Cardiac fibroblast (primary cell): ENCODE results near the gene NBL1.
A peak's percentile ranks its signal among the peaks of the same experiment; 100 is the strongest.
"Not testable (repeated sequence)": the region's sequence is repeated elsewhere in the genome, so short reads cannot be mapped to it uniquely, and the experiment has no call there.

Experiments used
- DNase-seq, 2 donors: peaks; one replicate each; pipeline versions ENCODE4 v3.0.0 to v3.0.0-alpha.2; 2010; ENCODE audit warnings: low read depth in 2 of 2
- H3K4me3 ChIP-seq, 2 donors: replicated peaks in 1 of 2; 1 replicate in 1 of 2; 2 replicates in 1 of 2; pipeline ENCODE4 v1.5.1; 2011; ENCODE audit warnings: low read depth in 2 of 2, low read length in 2 of 2, mild to moderate bottlenecking in 2 of 2, moderate library complexity in 1 of 2
- TF ChIP-seq, protein P1 (sequence below): IDR thresholded peaks from one replicate; pipeline ENCODE4 v1.5.1; 2011; ENCODE audit warnings: low read depth, mild to moderate bottlenecking, low read length, inconsistent platforms

NBL1 gene

GRCh38 chr1:19621274-19621950 lies 22.7 kb upstream of the NBL1 start:
- TF ChIP-seq, protein P1, sequence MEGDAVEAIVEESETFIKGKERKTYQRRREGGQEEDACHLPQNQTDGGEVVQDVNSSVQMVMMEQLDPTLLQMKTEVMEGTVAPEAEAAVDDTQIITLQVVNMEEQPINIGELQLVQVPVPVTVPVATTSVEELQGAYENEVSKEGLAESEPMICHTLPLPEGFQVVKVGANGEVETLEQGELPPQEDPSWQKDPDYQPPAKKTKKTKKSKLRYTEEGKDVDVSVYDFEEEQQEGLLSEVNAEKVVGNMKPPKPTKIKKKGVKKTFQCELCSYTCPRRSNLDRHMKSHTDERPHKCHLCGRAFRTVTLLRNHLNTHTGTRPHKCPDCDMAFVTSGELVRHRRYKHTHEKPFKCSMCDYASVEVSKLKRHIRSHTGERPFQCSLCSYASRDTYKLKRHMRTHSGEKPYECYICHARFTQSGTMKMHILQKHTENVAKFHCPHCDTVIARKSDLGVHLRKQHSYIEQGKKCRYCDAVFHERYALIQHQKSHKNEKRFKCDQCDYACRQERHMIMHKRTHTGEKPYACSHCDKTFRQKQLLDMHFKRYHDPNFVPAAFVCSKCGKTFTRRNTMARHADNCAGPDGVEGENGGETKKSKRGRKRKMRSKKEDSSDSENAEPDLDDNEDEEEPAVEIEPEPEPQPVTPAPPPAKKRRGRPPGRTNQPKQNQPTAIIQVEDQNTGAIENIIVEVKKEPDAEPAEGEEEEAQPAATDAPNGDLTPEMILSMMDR, result no peak
- DNase-seq, result peak in 1 of 2 donors; percentile 33
- H3K4me3 ChIP-seq, result no peak overlapping the region

- no peak overlapping the region for H3K4me3 ChIP-seq
- TF ChIP-seq, protein P1, result no peak
- peak; percentile 40 to 74 for DNase-seq
These were observed 21.9 kb upstream of the NBL1 start for GRCh38 chr1:19622204-19622603.

DNA sequence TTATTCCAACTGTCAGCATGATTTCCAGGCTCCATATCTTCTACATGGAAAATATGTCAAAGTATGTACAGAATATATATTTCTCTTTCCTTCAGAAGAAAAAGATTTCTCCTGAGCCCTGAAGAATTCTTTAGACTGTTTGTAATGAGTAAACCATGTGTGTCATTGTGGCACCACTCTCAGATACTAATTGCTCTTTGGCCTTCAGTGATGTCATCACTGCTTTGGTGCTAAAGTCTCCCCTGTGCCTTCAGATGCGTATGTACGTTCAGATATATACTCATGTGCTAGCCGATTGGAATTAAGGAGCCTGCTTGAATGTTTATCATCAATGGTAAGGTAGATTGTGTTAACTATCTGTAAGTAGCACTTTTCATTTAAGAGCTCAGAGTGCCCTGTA lies 20.6 kb upstream of the NBL1 start:
- TF ChIP-seq, protein P1, result no peak
- DNase-seq, result peak in 1 of 2 donors; percentile 50
- no peak overlapping the region for H3K4me3 ChIP-seq

GRCh38 chr1:19625291-19625937 lies 18.7 kb upstream of the NBL1 start:
- no peak for DNase-seq
- TF ChIP-seq, protein P1, result no peak
- no peak overlapping the region for H3K4me3 ChIP-seq

- no peak for DNase-seq
These were observed 15.2 kb upstream of the NBL1 start for GRCh38 chr1:19628879-19629278.

DNA sequence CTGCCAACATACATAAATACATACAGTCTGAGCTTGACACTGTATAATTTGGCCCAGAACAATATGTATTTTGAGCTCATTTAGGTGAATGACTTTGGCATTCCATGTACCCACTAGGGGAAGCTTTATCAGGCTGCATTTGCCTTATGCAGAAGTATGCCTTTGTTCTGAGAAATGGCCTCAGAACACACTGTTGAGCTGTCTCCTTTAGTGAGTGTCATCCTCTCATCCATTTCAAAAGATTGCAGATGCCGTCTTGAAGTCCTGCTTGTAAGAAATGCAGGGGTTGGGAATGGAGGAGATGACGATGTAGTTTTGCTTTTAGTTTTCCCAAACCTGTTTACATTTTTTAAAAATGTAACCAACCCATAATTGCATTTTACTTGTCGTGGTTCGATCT lies 14.8 kb upstream of the NBL1 start:
- no peak overlapping the region for H3K4me3 ChIP-seq
- TF ChIP-seq, protein P1, result no peak
- DNase-seq, result no peak

More at GRCh38 chr1:19628879-19629278, 15.2 kb upstream of the NBL1 start:
- H3K4me3 ChIP-seq, result no peak overlapping the region
- TF ChIP-seq, protein P1, result no peak

DNA sequence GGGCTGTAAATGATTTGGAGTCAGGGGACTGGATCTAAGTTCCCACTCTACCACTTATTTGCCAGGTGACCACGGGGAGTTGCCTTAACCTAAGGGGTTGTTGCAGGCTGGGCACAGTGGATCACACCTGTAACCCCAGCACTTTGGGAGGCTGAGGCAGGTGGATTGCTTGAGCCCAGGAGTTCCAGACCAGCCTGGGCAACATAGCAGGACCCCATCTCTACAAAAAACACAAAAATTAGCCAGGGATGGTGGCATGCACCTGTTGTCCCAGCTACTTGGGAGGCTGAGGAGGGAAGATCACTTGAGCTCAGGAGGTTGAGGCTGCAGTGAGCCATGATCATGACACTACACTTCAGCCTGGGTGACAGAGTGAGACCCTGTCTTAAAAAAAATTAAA lies 13.9 kb upstream of the NBL1 start:
- not testable (repeated sequence) for H3K4me3 ChIP-seq, DNase-seq
